Common myeloid progenitor, CD34-positive (primary cell): ENCODE results near the gene ZNF619.

Experiments
- CTCF ChIA-PET: fragments of 350-600 bp; sonication (Branson Sonifier 250); formaldehyde crosslinking; loops from one replicate; lab custom pipeline; 2021; ENCODE audit warnings: antibody characterized with exemption; lab: Charles Lee
- POLR2A ChIA-PET: fragments of 350-600 bp; sonication (Branson Sonifier 250); formaldehyde crosslinking; loops from one replicate; lab custom pipeline; 2021; ENCODE audit warnings: antibody characterized with exemption; lab: Charles Lee
- DNase-seq, 3 donors: peaks; one replicate each; pipeline versions ENCODE4 v3.0.0 to v3.0.0-alpha.2; 2013
- H3K27ac ChIP-seq, 2 experiments: 1 replicate in 1 of 2; 2 replicates in 1 of 2; pipeline ENCODE4 v1.7.0; 2013; ENCODE audit warnings: inconsistent platforms in 2 of 2, low read length in 2 of 2, mild to moderate bottlenecking in 2 of 2, low read depth in 1 of 2, moderate library complexity in 1 of 2; ENCODE audit not compliant: severe bottlenecking in 2 of 2, insufficient read depth in 1 of 2, poor library complexity in 1 of 2
- H3K27me3 ChIP-seq, 5 experiments: replicated peaks in 2 of 5; 1 replicate in 3 of 5; 2 replicates in 2 of 5; pipeline versions ENCODE4 v1.6.1 to v1.7.0; 2013; ENCODE audit warnings: low read length in 4 of 5, mild to moderate bottlenecking in 2 of 5, moderate library complexity in 2 of 5, inconsistent platforms in 1 of 5; ENCODE audit not compliant: insufficient read depth in 5 of 5, control insufficient read depth in 4 of 5
- H3K36me3 ChIP-seq, 4 experiments: 1 replicate in 2 of 4; 2 replicates in 2 of 4; pipeline versions ENCODE4 v1.6.1 to v1.7.0; 2013; ENCODE audit warnings: low read length in 3 of 4, control low read depth in 1 of 4, mild to moderate bottlenecking in 1 of 4; ENCODE audit not compliant: control insufficient read depth in 4 of 4, insufficient read depth in 4 of 4
- H3K4me1 ChIP-seq, 4 experiments: 1 replicate in 3 of 4; 2 replicates in 1 of 4; pipeline versions ENCODE4 v1.6.1 to v1.7.1; 2013; ENCODE audit warnings: low read length in 3 of 4, mild to moderate bottlenecking in 3 of 4, control low read depth in 1 of 4, inconsistent platforms in 1 of 4, moderate library complexity in 1 of 4; ENCODE audit not compliant: control insufficient read depth in 4 of 4, insufficient read depth in 4 of 4; ENCODE audit errors: control extremely low read depth in 1 of 4
- H3K4me3 ChIP-seq, 7 experiments: 1 replicate in 4 of 7; 2 replicates in 3 of 7; pipeline versions ENCODE4 v1.5.1 to v1.7.0; 2013; ENCODE audit warnings: mild to moderate bottlenecking in 7 of 7, low read length in 6 of 7, moderate library complexity in 6 of 7, inconsistent platforms in 2 of 7, low read depth in 2 of 7, control low read depth in 1 of 7; ENCODE audit not compliant: insufficient read depth in 4 of 7, control insufficient read depth in 1 of 7; ENCODE audit errors: extremely low read depth in 1 of 7
- H3K9me3 ChIP-seq, 5 experiments: 1 replicate in 4 of 5; 2 replicates in 1 of 5; pipeline versions ENCODE4 v1.6.1 to v1.7.1; 2013; ENCODE audit warnings: low read length in 4 of 5, mild to moderate bottlenecking in 2 of 5, inconsistent platforms in 1 of 5, low read depth in 1 of 5, moderate library complexity in 1 of 5; ENCODE audit not compliant: control insufficient read depth in 4 of 5, insufficient read depth in 2 of 5; ENCODE audit errors: control extremely low read depth in 1 of 5
- WGBS: methylation state at CpG from one replicate; pipeline ENCODE4 v1.1.5; 2013; ENCODE audit not compliant: insufficient coverage; 5-methylcytosine and 5-hydroxymethylcytosine counted together

ZNF619 gene

DNA sequence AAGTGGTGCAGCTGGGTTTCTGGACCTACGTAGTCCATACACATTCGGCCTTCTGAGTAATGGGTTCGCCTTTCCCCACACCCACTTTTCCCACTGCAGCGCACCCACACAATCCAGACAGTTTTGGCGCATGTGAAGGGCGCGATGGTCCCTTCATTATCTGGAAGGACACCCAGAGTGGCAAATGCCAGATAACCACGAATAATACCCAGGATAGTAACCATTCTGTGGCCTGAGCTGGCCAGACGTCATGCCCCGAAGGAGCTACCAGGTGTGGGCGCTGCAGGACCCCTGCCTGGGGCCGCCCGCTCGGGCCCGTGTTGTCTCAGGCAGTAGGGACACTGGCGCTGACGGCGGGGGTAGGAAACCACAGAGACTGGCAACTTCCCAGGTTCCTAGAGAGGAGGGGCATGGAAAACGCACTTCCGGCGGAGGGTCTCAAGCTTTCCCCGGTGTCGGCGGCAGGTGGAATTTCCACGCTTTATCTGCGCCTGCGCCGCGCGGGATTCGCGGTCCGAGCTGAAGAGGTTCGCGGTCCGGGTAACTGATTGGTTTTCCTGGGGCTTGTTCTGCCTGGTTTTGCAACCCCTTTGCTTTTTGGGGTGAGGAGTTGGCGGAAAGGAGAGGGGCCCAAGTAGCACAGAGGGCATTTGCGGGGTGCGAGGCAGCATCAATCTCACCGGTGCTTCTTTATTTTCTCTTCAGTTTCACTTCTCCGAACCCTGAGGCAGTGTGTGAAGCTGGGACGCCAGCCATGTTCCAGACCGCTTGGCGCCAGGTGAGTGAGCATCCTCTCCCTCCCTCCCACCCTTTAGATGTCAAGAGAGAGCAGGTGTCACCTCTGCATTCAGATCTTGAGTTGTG lies 28.9 kb downstream of the ZNF619 start, which contains the start of gene ZNF620:
ZNF620 (plus strand) TSS at position 441 of the 864 bp plus-strand sequence; CDS start at position 755, 314 bp downstream.
- ChIA-PET CTCF (interaction anchor here (0.6 to 2.4 kb wide), 14 partner anchors 9 to 1372 kb away, joined by 3 to 13 read pairs (median 4); partner anchors contain the start of gene ZNF621), POLR2A (no interaction called here)
- peak; percentile 84 to 89 (median 86) for DNase-seq
- H3K4me1 ChIP-seq = peaks cover 3 to 11% (median 8%) of the 10 kb centered on the region in 4 experiments
- H3K9me3 ChIP-seq = no peaks in the 10 kb centered on the region
- no peaks in the 10 kb centered on the region for H3K27me3 ChIP-seq
- 10% methylated on average over 38 of the region's 44 CpGs for WGBS
- peaks cover under 1 to 18% (median 13%) of the 10 kb centered on the region in 4 experiments for H3K36me3 ChIP-seq
- peak within 1 kb of the TSS; percentile 78 to 80 for H3K27ac ChIP-seq
- peak within 1 kb of the TSS; percentile 52 to 97 (median 85) for H3K4me3 ChIP-seq

DNA sequence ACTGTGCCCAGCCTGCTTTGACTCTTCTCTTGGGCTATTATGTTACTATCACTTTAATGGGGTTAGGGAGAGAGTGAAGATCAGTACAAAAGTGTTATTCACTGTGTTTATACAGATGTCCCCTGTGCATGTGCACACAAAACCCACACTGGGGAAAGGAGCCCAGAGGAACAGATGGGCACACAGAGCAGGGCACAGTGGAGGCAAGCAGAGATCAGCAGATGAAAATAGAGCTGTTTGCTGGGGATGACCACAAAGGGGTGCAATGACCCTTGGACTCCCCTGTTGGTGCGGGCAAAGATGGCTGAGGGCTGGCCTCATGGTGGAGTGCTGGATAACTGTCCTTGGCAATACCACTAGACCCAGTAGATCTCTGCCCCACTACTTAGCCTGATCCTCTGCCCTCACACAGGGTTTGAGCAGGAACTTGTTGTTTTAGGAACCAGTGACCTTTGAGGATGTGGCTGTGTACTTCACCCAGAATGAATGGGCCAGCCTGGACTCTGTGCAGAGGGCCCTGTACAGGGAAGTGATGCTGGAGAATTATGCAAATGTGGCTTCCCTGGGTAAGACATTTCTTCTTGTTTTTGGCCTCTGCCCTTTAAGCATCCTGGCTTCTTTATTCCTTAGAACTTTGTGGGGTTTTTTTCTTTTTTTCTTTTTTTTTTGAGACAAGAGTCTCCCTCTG lies 34.3 kb downstream of the ZNF619 start:
- DNase-seq = no peak
- no peak overlapping the region for H3K4me3 ChIP-seq
- no peak overlapping the region for H3K27ac ChIP-seq
- POLR2A ChIA-PET = no interaction called here
- WGBS = 100% methylated on average over 1 of the region's 1 CpG
- H3K9me3 ChIP-seq = no peaks in the 10 kb centered on the region
- H3K4me1 ChIP-seq = peaks cover 0 to 5% (median 3%) of the 10 kb centered on the region in 4 experiments
- peaks cover 9 to 65% (median 30%) of the 10 kb centered on the region in 4 experiments for H3K36me3 ChIP-seq
- H3K27me3 ChIP-seq = no peaks in the 10 kb centered on the region
- CTCF ChIA-PET = no interaction called here

DNA sequence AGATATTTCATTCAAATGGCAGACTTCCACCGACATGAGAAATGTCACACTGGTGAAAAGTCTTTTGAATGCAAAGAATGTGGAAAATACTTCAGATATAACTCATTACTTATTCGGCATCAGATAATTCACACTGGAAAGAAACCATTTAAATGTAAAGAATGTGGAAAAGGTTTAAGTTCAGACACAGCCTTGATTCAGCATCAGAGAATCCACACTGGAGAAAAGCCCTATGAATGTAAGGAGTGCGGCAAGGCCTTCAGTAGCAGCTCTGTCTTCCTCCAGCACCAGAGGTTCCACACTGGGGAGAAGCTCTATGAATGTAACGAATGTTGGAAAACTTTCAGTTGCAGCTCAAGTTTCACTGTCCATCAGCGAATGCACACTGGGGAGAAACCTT lies 39.3 kb downstream of the ZNF619 start:
- H3K4me3 ChIP-seq = no peak overlapping the region
- no peaks in the 10 kb centered on the region for H3K4me1 ChIP-seq
- POLR2A ChIA-PET = no interaction called here
- H3K36me3 ChIP-seq = peaks cover 9 to 54% (median 17%) of the 10 kb centered on the region in 4 experiments
- no peak for DNase-seq
- 100% methylated on average over 3 of the region's 5 CpGs for WGBS
- no peak overlapping the region for H3K27ac ChIP-seq
- CTCF ChIA-PET = no interaction called here
- no peaks in the 10 kb centered on the region for H3K27me3 ChIP-seq
- no peaks in the 10 kb centered on the region for H3K9me3 ChIP-seq

DNA sequence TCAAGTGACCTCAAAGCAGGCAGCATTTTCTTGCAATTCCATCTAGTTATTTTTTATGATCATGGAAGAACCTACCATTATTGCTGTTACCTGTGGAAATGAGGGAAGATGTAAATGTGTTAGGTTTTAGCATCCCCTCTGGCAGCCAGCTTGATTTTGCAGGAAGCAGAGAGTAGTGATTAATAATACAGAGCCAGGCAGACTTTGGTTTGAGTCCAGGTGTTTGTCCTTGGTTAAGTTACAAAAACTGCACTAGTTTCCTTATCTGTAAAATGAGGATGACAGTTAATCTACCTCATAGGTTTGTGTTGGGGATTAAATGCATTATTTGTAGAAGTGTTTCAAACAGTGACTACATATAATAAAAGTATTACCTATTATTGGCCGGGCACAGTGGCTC lies 41.1 kb downstream of the ZNF619 start:
- Histone ChIP-seq H3K4me1 (no peaks in the 10 kb centered on the region), H3K9me3 (no peaks in the 10 kb centered on the region), H3K36me3 (peaks cover 6 to 38% (median 13%) of the 10 kb centered on the region in 4 experiments), H3K27me3 (no peaks in the 10 kb centered on the region), H3K4me3 (no peak overlapping the region), H3K27ac (no peak overlapping the region)
- DNase-seq = no peak
- POLR2A ChIA-PET = no interaction called here
- CTCF ChIA-PET = no interaction called here
- WGBS = 100% methylated on average over 1 of the region's 1 CpG

DNA sequence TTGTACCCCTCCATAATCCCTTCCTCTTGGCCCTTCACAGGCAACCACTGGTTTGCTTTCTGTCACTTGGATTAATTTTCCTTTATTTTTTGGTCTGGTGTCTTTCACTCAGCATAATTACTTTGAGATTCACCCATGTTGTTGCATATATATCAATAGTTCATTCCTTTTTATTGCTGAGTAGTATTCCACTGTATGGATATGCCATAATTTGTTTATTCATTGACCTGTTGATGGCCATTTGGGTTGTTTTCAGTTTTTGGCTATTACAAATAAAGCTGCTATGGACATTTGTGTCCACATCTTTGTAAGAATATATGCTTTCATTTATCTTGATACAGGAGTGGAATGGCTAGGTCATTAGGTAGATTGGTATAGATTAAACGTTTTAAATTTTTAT lies 41.9 kb downstream of the ZNF619 start:
- Histone ChIP-seq H3K36me3 (peaks cover 6 to 33% (median 13%) of the 10 kb centered on the region in 4 experiments), H3K27ac (no peak overlapping the region), H3K4me3 (no peak overlapping the region), H3K9me3 (no peaks in the 10 kb centered on the region), H3K4me1 (no peaks in the 10 kb centered on the region), H3K27me3 (no peaks in the 10 kb centered on the region)
- no CpG with 5 or more reads among the region's 1 CpG for WGBS
- POLR2A ChIA-PET = no interaction called here
- CTCF ChIA-PET = interaction anchor here (1.6 kb wide), 1 partner anchor 13 kb away, joined by 7 read pairs; the partner anchor contains the start of gene ZNF620
- DNase-seq = no peak

DNA sequence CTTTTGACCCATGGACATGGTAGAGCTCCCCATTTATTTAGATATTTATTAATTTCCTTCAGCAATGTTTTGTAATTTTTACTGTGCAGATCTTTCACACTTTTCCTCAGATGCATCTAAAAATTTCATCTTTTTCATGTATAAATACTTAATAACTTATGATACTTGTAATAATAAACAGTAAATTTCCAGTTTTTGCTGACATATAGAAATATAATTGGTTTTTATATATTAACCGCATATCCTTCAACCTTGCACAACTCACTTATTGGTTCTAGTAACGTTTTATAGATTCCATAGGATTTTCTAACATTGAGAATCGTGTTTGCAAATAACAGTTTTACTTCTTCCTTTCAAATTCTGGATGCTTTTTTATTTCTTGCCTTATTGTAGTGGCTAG lies 44.3 kb downstream of the ZNF619 start:
- 100% methylated on average over 1 of the region's 3 CpGs for WGBS
- peaks cover 3 to 18% (median 13%) of the 10 kb centered on the region in 4 experiments for H3K4me1 ChIP-seq
- H3K27me3 ChIP-seq = no peaks in the 10 kb centered on the region
- no peak for DNase-seq
- no peaks in the 10 kb centered on the region for H3K9me3 ChIP-seq
- POLR2A ChIA-PET = no interaction called here
- CTCF ChIA-PET = interaction anchor here (1.7 kb wide), 1 partner anchor 16 kb away, joined by 5 read pairs; the partner anchor contains the start of gene ZNF620
- no peak overlapping the region for H3K27ac ChIP-seq
- no peak overlapping the region for H3K4me3 ChIP-seq
- peaks cover 0 to 10% (median 5%) of the 10 kb centered on the region in 4 experiments for H3K36me3 ChIP-seq
